ENCODE data around the gene OR2T29.
"Not testable (repeated sequence)": the region's sequence is repeated elsewhere in the genome, so short reads cannot be mapped to it uniquely, and the experiment has no call there.

OR2T29 gene

GRCh38 chr1:248562672-248563071, at the start of gene OR2T29:
OR2T29 (minus strand) TSS chr1:248562772; CDS start chr1:248559491, 3,281 bp downstream.
- not testable (repeated sequence) for H3K4me3 ChIP-seq (ENCODE audit: low read length)

DNA sequence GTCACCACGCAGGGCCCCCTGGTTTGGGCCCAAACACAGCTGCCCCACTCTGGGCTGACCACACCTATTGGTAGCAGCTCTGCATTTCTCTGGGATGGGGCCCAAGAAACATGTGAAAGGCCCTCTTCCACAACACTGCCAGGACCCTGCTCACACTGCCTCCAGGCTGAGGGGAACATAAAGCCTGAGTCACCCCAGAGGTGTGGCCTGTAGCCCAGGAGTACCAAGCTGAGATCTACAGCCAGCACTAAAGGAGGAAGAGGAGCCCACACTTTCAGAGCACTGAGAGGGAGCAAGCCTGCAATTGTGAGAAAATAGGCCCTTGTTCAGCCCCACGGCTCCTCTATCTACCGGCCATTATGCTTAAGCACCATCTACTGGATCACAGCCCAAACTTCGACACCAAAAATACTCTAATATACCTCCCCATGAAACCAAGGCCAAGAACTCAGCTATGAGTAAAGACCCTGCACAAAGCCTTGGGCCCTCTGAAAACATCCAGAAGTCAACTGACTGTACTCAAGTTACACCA, 49.4 kb upstream of the OR2T29 start:
- no peak for TF ChIP-seq ZNF274 (IDR thresholded peaks at IDR 0.05; ENCODE audit: low read depth, low read length)
- no peak overlapping the region for H3K4me3 ChIP-seq (ENCODE audit: low read length)

DNA sequence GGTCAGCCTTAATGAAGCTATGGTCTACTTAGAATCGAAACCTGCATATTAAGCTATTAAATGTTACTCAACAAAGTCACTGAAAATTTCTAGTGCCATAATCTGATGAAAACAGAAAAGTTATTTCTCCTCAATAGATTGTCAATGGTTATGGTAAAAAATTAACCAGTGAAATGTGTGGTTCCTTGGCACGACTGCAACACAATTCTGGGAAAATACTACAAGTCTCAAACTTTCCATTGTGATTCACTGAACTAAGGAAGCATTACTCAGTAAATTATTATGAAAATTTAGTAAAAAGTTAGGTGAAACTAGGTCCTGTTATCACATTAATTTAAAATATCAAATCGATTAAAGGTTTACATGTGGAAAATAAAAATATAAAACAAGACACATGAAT, 47.7 kb upstream of the OR2T29 start:
- no peak overlapping the region for H3K4me3 ChIP-seq (ENCODE audit: low read length)
- no peak for TF ChIP-seq ZNF274 (IDR thresholded peaks at IDR 0.05; ENCODE audit: low read depth, low read length)

GRCh38 chr1:248599396-248599795, 36.8 kb upstream of the OR2T29 start:
- H3K4me3 ChIP-seq (ENCODE audit: low read length), result no peak overlapping the region
- no peak for TF ChIP-seq ZNF274 (IDR thresholded peaks at IDR 0.05; ENCODE audit: low read depth, low read length)

DNA sequence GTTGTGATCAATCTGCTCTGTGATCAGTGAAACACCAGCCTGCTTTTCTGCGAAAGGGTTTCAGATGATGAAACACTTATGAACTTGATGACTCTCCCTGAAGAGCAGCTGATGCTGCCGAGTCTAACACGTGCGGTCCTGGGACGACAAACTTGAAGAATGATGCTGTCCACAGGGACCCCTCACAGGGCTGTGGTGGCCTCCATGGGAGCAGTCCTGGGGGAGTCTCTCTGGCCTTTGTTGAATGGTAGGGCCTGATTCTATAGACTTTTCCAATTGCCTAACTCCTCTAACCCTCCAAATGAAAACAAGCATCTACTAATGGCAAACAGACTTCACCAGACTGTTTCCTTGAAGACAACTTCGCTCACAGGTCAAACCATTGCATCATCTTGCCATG, 35.0 kb upstream of the OR2T29 start, which contains the start of gene OR2T10:
Gene OR2T10 (minus strand): TSS at position 112 of the 400 bp plus-strand sequence. CDS start 3,932 bp downstream, outside the sequence.
- no peak for TF ChIP-seq ZNF274 (IDR thresholded peaks at IDR 0.05; ENCODE audit: low read depth, low read length)

DNA sequence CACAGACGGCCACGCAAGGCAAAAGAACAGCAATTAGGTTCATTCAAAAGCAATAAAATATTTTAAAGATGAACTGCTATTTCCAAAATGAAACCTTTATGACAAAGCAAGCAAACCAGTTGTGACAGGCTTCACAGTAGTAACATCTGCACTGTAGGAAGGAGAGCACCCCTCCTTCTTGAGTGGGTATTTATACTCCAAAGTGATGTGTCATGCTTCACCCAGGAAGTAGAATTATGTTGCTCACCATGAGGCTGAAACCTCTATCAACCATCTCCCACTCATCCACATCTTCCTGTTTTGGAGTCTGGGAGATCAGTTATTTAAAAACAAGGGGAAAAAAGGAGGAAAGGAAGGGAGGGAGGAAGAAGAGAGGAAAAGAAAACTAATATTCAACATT, 34.0 kb upstream of the OR2T29 start:
- H3K4me3 ChIP-seq (ENCODE audit: low read length), result no peak overlapping the region; the same call in 1 of the 2 replicates
- no peak for TF ChIP-seq ZNF274 (IDR thresholded peaks at IDR 0.05; ENCODE audit: low read depth, low read length)

More for the DNA sequence above, 35.0 kb upstream of the OR2T29 start, which contains the start of gene OR2T10:
- H3K4me3 ChIP-seq (ENCODE audit: low read length), result no peak within 1 kb of the TSS

DNA sequence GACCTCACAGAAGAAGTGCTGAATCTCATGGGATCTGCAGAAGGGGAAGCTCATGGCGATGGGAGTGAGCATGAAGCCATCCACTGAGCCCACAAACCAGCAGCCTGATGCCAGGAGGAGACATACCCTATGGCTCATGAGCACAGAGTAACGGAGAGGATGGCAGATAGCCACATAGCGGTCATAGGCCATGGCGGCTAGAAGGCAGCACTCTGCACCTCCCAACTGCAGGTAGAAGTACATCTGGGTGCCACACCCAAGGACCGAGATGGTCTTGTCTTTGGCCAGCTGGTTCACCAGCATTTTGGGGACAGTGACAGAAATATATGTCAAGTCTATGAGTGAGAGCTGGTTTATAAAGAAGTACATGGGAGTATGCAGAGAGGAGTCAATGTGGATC, 30.7 kb upstream of the OR2T29 start:
- no peak overlapping the region for H3K4me3 ChIP-seq (ENCODE audit: low read length)
- TF ChIP-seq ZNF274 (IDR thresholded peaks at IDR 0.05; ENCODE audit: low read depth, low read length), result no peak

DNA sequence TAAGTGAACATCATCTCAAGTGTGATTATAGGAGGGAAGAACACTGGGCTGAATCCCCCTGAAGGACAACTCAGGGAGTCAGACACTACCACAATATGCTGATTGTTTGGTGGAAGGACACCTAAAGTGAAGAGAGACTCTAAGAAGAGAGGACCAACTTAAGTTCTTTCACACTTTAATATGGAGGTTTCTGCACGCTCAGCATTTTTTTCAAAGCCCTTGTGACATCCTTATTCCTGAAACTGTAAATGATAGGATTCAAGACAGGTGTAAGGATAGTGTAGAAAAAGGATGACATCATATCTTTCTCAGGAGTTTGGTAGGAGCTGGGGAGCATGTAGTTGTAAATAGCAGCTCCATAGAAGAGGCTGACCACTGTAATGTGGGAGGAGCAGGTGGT, 30.1 kb upstream of the OR2T29 start:
- TF ChIP-seq ZNF274 (IDR thresholded peaks at IDR 0.05; ENCODE audit: low read depth, low read length), result no peak
- no peak overlapping the region for H3K4me3 ChIP-seq (ENCODE audit: low read length)

GRCh38 chr1:248590055-248590454, 27.5 kb upstream of the OR2T29 start:
- H3K4me3 ChIP-seq (ENCODE audit: low read length), result no peak overlapping the region
- TF ChIP-seq ZNF274 (IDR thresholded peaks at IDR 0.05; ENCODE audit: low read depth, low read length), result no peak

- no peak overlapping the region for H3K4me3 ChIP-seq (ENCODE audit: low read length)
- no peak for TF ChIP-seq ZNF274 (IDR thresholded peaks at IDR 0.05; ENCODE audit: low read depth, low read length)
These were observed 26.8 kb upstream of the OR2T29 start for GRCh38 chr1:248589334-248589733.

DNA sequence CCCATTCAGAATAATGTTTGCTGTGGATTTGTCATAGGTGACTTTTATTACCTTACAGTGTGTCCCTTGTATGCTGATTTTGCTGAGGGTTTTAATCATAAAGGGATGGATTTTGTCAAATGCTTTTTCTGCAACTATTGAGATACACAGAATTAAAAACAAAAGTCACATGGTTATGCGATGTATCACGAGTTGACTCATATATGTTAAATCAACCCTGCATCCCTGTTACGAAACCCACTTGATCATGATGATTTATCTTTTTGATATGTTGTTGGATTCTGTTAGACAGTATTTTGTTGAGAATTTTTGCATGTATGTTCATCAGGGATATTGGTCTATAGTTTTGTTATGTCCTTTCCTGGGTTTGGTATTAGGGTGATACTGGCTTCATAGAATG, 22.7 kb upstream of the OR2T29 start:
- no peak for TF ChIP-seq ZNF274 (IDR thresholded peaks at IDR 0.05; ENCODE audit: low read depth, low read length)
- H3K4me3 ChIP-seq (ENCODE audit: low read length), result no peak overlapping the region

GRCh38 chr1:248576260-248576980, 13.8 kb upstream of the OR2T29 start:
- no peak for TF ChIP-seq ZNF274 (IDR thresholded peaks at IDR 0.05; ENCODE audit: low read depth, low read length)
- no peak overlapping the region for H3K4me3 ChIP-seq (ENCODE audit: low read length)

GRCh38 chr1:248574657-248575056, 12.1 kb upstream of the OR2T29 start, which contains the start of gene OR2T34:
OR2T34 (minus strand) TSS chr1:248574757; CDS start chr1:248574757, 0 bp downstream.
- not testable (repeated sequence) for H3K4me3 ChIP-seq (ENCODE audit: low read length)

- not testable (repeated sequence) for H3K4me3 ChIP-seq (ENCODE audit: low read length)
These were observed 11.3 kb upstream of the OR2T29 start for GRCh38 chr1:248573856-248574255.

DNA sequence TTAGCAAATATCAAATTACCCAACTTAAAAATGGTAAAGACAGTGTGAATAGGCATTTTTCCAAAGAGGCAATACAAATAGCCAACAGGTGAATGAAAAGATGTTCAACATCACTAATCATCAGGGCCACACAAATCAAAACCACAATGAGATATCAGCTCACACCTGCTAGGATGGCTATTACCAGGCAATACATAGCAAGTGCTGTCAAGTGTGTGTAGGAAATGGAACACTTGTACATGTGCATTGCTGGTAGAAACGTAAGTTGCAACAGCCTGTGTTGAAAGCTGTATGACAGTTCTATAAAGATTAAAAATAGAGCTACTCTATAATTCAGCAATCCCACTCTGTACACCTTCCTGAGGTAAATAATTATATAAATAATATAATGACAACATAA, 9.5 kb upstream of the OR2T29 start:
- H3K4me3 ChIP-seq (ENCODE audit: low read length), result not testable (repeated sequence)

DNA sequence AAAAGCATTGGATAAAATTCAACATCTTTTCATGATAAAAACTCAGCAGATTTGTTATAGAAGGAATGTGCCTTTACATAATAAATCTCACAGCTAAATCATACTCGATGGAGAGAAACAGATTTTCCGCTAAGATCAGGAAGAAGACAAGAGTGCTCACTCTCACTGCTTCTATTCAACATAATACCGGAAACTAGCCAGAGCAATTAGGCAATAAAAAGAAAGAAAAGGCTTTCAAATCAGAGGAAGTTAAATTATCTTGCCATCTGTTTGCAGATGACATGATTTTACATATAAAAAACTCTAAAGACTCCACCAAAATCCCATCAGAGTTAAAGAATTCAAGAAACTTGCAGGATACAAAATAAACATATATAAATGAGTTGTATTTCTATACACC, 8.2 kb upstream of the OR2T29 start:
- not testable (repeated sequence) for H3K4me3 ChIP-seq (ENCODE audit: low read length)

DNA sequence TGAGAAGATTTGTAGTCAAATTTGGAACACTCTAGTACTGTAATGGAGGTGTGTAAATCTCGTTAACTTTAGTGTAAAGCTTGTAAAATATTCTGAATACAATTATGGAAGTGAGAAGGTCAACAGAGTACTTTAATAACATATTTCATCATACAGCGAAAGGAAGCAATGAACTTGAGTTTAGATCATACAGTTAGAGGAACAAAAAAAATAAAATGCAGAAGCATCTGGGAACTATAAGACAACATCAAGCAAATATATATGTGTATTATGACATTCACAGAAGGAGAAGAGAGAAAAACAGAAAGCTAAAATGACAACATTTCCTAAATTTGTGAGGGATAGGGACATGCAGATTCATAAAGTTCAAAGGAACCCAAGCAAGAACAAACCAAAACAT, 6.5 kb upstream of the OR2T29 start:
- H3K4me3 ChIP-seq (ENCODE audit: low read length), result not testable (repeated sequence)

DNA sequence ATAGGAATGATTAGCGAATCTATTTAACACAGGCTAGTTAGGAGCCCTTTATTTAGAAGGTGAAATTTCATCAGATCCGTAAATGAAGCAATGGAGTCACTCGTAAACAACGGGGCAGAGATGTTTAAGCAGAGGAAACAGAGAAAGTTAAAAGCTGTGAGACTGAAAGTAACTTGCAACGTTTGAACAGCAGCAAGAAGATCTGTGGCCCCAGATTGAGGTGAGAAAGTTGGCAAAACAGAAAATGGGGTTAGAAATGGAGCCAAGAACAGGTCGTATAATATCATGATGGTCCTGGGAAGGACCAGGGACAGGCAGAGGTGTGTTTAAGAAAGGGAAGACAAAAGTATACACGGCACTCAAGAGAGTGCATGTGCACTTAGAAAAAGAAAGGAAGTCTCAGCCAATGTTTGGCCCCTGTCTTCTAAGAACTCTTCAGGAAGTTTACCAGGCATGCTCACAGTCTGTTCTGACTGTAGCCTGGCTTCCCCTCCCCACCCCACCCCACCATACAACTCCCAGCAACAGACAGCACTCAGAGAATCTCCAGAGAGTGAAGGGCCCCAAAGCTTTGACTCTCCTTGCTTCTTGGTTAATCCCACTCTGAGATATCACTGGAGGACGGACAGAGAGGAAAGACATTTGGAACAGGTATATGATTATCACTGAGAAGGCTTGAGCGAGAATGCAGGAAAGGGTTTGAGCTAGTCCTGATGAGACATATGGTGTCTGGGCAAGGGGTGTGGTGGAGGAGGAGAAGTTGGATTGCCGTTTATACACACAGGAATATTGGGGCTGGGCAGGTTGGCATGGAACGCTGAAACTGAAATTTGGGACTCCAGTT, 3.2 kb upstream of the OR2T29 start:
- H3K4me3 ChIP-seq (ENCODE audit: low read length), result peak overlapping the region; percentile 28; the same call in 1 of the 2 replicates

- not testable (repeated sequence) for H3K4me3 ChIP-seq (ENCODE audit: low read length)
These were observed 11.5 kb downstream of the OR2T29 start for GRCh38 chr1:248551027-248551426.

DNA sequence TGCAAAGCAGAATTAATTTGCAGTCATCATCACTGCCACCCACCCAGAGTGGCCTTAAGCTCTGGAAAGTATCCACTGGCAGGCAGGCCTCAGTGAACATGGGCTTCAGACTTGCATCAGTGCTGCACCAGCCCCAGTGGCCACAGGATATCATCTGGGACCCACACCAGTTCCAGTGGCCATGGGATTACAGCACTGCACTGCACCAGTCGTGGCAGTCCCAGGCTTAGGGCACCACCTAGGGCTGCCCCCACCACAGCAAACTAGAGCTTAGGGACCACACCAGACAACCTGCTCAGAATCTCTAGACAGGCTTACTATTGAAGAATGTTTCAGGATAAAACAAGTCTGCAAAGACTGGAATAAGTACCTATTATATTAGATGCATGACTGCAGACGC, 15.2 kb downstream of the OR2T29 start:
- not testable (repeated sequence) for H3K4me3 ChIP-seq (ENCODE audit: low read length)

All from GM08714 (cell line).